HG03139 (cell line): ENCODE measurements around the gene RAVER1.
"Not testable (repeated sequence)": the region's sequence is repeated elsewhere in the genome, so short reads cannot be mapped to it uniquely, and the experiment has no call there.

Experiments
- ATAC-seq: cut with Tn5 transposase; IDR thresholded peaks from one replicate; pipeline ENCODE4 v1.9.1; 2021; ENCODE audit not compliant: unreplicated experiment

The RAVER1 gene

GRCh38 chr19:10332965-10333757, at the start of gene RAVER1:
RAVER1 (minus strand) TSS chr19:10333529; CDS start chr19:10333507, 22 bp downstream.
- ATAC-seq: peak; percentile 82

DNA sequence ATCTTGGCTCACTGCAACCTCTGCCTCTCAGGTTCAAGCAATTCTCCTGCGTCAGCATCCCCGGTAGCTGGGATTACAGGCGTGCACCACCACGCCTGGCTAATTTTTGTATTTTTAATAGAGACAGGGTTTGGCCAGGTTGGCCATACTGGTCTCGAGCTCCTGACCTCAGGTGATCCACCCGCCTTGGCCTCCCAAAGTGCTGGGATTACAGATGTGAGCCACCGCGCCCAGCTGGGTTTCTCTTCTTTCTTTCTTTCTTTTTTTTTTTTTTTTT, 49.8 kb upstream of the RAVER1 start:
- not testable (repeated sequence) for ATAC-seq

DNA sequence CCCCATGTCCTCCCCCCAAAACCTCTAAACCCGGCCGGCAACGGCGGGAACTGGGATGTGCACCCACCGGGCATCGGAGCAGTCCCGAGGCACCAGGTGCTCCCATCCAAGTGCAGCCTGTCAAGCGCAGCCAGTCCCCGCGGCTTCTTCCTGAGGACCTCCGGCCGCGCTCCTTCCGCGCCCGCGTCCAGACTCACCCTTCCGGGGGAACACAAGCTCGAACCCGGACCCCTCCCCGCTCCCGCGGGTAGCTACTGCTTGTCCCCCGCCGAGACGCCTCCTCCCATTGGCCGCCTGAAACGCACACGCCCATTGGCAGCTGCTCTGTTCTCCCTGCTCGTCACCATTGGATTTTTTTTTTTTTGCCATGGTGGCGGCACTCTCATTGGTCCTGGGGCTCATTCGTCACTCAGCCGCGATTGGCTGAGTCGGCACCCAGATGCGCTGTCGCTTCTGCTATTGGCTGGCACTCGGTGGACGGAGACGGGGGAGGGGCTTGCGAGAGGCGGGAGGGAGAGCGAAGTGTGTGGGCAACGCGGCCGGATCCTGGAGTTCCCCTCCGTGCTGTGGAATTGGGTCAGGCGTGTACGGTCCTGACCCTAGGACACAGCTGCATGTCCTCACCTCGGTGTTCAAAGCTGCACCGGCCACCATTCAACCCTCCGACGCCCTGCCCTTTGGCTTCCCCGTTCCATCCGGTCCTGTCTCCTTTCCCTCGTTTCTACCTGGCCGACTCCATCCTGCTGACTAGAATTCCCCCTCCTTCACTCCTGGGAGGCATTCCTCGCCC, 47.2 kb upstream of the RAVER1 start, which contains the start of gene TYK2:
TSS of gene TYK2 (minus strand) at position 260 of the 790 bp plus-strand sequence. CDS start 2,166 bp downstream, outside the sequence.
- peak; percentile 91 for ATAC-seq

GRCh38 chr19:10379880-10380312, 46.6 kb upstream of the RAVER1 start:
- ATAC-seq: no peak

DNA sequence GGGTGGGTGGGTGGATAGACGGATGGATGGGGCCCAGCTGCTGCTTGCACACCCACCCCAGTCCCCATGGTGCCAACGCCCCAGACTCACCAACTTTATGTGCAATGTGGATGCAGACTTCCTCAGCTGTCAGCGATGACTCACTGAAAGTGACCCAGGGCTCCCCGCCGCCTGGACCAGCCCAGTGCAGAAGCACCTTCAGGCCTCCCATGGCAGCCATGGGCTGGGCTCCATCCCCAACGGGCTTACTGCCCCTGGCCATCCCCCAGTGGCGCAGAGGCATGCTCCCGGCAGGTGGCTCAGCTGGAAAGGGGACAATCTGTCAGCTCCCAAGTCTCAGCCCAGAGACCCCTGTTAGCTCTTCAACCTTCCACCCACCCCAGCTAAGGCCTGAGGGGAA, 44.8 kb upstream of the RAVER1 start:
- no peak for ATAC-seq

DNA sequence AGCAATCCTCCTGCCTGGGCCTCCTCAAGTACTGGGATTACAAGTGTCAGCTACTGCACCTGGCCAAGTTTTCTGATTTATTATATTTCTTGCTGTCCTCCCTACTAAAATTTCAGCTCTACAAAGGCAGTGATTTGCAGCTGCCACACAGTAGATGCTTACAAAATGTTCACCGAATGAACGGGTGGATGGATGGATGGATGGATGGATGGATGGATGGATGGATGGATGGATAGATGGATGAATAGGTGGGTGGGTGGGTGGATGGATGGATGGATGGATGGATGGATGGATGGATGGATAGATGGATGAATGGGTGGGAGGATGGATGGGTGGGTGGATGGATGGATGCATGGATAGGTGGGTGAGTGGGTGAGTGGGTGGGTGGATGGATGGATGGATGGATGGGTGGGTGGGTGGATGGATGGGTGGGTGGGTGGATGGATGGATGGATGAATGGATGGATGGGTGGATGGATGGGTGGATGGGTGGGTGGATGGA, 43.9 kb upstream of the RAVER1 start:
- ATAC-seq: not testable (repeated sequence)

GRCh38 chr19:10374931-10375330, 41.6 kb upstream of the RAVER1 start:
- no peak for ATAC-seq

- no peak for ATAC-seq
Measured at GRCh38 chr19:10372690-10373089, 39.4 kb upstream of the RAVER1 start.

DNA sequence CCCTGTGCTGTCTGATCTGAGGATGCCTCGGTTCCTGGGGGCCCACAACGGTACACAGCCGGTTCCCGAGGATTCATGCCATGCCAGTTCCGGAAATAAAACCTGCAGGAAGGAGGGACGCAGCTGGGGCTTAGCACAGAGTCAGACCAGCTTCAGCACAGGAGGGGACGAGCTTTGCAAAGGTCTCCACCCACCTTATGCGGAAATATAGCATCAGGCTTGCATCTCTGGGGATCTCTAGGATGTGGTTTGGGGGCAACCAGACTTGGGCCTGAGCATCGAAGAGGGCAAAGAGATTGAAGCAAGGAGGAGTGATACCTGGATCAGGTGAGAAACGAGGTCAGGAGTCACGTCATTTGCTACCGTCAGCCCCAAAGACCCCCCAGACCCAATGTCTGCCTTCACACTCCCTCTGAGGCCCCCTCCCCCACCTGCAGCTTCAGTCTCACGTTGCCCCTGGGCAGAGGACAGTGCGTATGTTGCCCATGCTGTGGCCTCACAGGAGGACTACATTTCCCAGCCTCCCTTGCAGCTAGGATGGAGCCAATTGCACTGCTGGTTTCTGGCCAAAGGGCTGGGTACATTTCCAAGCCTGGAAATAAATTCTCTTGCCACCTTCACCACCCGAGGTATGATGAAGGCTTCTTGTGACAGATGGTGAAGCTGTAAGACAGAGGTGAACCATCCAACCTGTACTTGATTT, 34.9 kb upstream of the RAVER1 start:
- no peak for ATAC-seq

DNA sequence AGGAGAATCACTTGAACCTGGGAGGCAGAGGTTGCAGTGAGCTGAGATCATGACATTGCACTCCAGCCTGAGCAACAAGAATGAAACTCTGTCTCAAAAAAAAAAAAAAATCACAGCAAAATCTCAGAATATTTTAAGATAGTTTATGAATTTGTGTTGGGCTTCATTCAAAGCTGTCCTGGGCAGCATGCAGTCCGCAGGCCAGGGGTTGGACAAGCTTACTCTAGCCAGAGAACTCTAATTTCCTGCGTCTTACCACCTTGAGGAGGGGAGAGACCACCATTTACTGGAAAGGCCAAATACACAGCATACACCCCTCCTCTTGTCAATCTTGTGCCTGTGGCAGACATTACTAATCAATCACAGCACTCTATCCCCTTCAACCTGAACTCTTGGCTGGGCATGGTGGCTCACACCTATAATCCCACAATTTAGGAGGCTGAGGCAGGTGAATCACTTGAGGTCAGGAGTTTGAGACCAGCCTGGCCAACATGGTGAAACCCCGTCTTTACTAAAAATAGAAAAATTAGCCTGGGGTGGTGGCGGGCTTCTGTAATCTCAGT, 33.7 kb upstream of the RAVER1 start:
- not testable (repeated sequence) for ATAC-seq

- no peak for ATAC-seq
Measured at GRCh38 chr19:10365518-10365917, 32.2 kb upstream of the RAVER1 start.

- ATAC-seq: no peak
Measured at GRCh38 chr19:10364644-10365043, 31.3 kb upstream of the RAVER1 start.

DNA sequence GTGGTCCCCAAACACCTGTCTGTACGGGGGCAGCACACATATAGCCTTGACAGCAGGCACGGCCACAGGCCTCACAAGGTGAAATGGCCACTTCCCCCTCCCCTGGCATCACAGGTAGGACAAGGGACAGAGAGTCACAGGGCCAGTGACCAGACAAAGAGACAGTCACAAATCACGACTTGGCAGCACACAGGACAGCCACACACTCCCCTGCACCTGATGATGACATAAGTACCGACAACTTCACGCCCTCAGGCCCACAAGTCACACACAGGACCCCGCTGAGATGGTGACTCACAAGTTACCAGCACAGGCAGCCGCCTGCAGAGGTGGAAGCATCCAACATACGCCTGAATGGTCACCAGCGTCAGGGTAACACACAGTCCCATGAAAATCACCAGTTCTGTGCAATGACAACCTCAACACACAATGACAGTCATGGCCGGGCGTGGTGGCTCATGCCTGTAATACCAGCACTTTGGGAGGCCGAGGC, 30.5 kb upstream of the RAVER1 start:
- ATAC-seq: no peak

- ATAC-seq: no peak
Measured at GRCh38 chr19:10362259-10362658, 28.9 kb upstream of the RAVER1 start.

GRCh38 chr19:10361569-10362011, 28.3 kb upstream of the RAVER1 start:
- no peak for ATAC-seq

GRCh38 chr19:10356431-10356830, 23.1 kb upstream of the RAVER1 start:
- no peak for ATAC-seq

DNA sequence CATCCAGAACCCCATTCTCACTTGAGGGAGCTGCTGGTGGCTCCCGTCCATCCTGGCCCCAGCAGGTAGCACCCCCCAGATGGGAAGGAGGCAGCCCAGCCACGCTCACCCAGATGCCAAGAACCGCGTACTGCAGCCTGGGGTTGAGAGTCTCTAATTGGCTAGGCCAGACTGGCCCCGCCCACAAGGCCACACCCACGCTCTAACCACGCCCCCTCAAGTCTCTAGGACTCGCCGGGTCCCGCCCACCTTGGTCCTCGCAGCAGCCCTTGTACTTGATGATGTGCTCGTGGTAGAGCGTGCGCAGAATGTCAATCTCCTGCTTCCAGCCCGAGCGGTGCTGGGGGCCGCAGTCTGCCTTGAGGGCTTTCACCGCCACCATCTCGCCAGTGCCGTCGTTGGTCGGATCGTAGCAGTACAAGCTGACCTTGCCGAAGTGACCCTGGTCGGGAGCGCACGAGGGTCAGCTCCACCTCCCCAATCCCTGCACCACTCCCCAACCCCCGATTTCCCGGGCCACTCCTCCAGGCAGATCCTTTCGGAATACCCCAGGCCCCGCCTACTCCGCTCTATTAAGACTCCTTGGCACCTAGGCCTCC, 20.6 kb upstream of the RAVER1 start:
- no peak for ATAC-seq

- no peak for ATAC-seq
Measured at GRCh38 chr19:10352764-10353671, 19.7 kb upstream of the RAVER1 start.

- no peak for ATAC-seq
Measured at GRCh38 chr19:10346509-10346908, 13.2 kb upstream of the RAVER1 start.
